GM13976 (cell line): ENCODE results near the gene STX3.

Experiments
- DNase-seq: peaks from one replicate; pipeline ENCODE4 v3.0.0; 2012; ENCODE audit warnings: low spot score
- in situ Hi-C: fragments of 300-500 bp; cut with MboI; formaldehyde crosslinking; loops from one replicate; pipeline ENCODE4 v1.12.0; 2022; ENCODE audit warnings: low sequenced_read_pairs, mixed read lengths, inconsistent platforms; ENCODE audit not compliant: unreplicated experiment
- TF ChIP-seq, protein P1 (sequence below): IDR thresholded peaks from 2 replicates; pipeline ENCODE4 v1.5.1; 2012; ENCODE audit warnings: borderline replicate concordance, mild to moderate bottlenecking; ENCODE audit not compliant: insufficient read depth; ENCODE audit errors: extremely low read depth, missing control alignments, control extremely low read depth

Gene STX3

DNA sequence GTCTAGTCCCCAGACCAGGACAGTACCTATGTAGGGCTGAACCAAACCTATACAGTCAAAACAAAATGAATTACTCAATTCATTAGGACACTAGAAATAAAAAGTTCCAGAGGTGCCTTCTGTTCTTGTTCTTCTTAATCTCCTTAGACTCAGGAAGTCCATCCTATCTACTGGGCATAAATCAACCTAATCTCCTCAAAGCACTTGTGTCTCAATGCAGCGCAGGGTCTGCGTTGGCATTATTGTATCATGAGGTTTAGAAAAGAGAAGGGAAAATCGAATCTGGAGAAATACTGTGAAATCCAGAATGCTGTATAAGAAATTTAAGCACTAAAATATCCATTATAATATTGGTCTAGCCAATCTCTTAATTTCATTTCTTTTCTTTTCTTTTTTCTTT lies 39.1 kb upstream of the STX3 start:
- TF ChIP-seq, protein P1, sequence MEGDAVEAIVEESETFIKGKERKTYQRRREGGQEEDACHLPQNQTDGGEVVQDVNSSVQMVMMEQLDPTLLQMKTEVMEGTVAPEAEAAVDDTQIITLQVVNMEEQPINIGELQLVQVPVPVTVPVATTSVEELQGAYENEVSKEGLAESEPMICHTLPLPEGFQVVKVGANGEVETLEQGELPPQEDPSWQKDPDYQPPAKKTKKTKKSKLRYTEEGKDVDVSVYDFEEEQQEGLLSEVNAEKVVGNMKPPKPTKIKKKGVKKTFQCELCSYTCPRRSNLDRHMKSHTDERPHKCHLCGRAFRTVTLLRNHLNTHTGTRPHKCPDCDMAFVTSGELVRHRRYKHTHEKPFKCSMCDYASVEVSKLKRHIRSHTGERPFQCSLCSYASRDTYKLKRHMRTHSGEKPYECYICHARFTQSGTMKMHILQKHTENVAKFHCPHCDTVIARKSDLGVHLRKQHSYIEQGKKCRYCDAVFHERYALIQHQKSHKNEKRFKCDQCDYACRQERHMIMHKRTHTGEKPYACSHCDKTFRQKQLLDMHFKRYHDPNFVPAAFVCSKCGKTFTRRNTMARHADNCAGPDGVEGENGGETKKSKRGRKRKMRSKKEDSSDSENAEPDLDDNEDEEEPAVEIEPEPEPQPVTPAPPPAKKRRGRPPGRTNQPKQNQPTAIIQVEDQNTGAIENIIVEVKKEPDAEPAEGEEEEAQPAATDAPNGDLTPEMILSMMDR = no peak
- DNase-seq = no peak
- in situ Hi-C loops = no loop called here

DNA sequence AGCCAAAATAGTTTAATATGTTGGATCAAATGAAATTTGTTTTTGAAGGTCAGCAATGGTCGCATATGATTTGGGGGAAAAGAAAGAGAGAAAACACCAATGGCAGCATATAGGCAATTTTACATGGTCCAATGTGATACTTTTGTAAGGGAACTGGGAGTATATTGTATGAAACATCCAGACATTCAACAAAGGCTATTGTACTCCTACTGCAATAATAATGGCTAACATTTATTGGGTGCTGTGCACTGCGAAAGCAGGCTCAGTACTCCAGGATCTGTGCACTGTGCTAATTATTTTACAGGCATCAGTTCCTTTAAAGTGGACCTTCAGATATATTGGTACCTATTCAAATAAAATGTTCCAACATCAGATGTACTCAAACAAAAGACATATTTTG lies 35.6 kb upstream of the STX3 start:
- TF ChIP-seq, protein P1 = no peak
- in situ Hi-C loops = no loop called here
- DNase-seq = no peak

GRCh38 chr11:59724066-59724465 lies 31.1 kb upstream of the STX3 start:
- TF ChIP-seq, protein P1 = no peak
- DNase-seq = no peak
- in situ Hi-C loops = no loop called here

DNA sequence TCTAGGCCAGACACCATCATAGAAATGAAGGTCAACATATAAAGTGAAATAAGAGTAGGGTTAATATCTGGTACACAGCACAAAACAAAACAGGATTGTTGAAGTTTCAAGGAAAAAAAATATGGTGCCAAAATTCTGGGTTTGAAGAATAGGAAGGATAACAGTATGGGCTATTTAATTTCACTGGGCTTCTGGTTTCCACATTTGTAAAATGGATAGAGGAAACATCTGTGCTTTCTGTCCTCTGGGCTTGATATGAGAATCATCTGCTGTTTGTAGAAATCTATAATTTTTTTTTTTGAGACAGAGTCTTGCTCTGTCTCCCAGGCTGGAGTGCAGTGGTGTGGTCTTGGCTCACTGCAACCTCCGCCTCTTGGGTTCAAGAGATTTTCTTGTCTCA lies 27.8 kb upstream of the STX3 start:
- TF ChIP-seq, protein P1 = no peak
- no peak for DNase-seq
- in situ Hi-C loops = no loop called here

GRCh38 chr11:59728154-59728553 lies 27.0 kb upstream of the STX3 start:
- no peak for DNase-seq
- in situ Hi-C loops = no loop called here
- TF ChIP-seq, protein P1 = no peak

DNA sequence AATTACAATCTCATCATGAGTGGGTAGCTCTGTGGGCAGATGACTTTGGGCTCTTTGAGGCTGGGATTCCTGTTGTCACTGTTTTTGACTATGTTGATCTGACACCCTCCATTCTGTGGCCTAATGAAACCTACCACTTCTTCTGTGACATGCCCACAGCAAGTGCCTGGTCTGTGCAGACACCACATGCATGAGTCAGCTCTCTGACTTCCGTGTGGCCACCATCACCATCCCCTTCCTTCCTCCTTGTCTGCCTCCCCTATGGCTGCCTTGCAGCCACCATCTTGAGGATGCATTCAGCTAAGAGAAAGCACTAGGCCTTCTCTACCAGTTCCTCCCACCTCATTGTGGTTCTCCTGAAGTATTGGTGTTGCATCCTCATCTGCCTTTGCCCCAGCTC lies 26.3 kb upstream of the STX3 start:
- DNase-seq = no peak
- in situ Hi-C loops = no loop called here
- TF ChIP-seq, protein P1 = no peak

DNA sequence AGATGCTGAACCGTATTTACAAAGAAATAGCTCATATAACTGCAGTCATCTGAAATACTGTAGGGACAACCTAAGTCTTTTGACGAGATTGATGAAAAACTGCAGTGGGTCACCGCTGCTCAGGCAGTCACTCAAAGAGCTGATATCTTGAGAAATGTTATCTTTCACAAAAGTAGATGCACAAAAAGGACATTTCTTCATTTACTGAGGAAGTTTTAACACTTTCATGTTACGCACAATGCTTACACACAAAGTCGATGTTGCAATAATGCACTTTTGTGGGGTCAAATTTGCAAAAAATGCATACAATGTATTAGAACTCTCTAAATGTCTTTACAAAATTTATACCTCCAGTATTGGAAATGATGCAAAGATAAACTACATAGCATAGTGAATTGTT lies 25.3 kb upstream of the STX3 start:
- no peak for DNase-seq
- in situ Hi-C loops = no loop called here
- TF ChIP-seq, protein P1 = no peak
